ENCODE results near the gene RSBN1. TPM values are rescaled to one million over a fixed set of nuclear protein-coding genes. Genes with fewer than 3 reads are reported as not detected.
A peak's percentile ranks its signal among the peaks of the same experiment; 100 is the strongest.

RSBN1 gene
- total RNA-seq, 1 experiment from 2014 or later: 16.6 TPM

- Histone ChIP-seq H3K4me3 (replicated peaks in 1 of 2; ENCODE audit: low read depth in 1 of 2, low read length in 2 of 2) (peak overlapping the region; percentile 81 to 82; a peak in 3 of 4 replicates), H3K79me2 (ENCODE audit: insufficient read depth, low read length) (peaks cover 67% of the 10 kb centered on the region), H3K4me2 (ENCODE audit: low read length) (peak overlapping the region; percentile 78), H3K9me3 (ENCODE audit: control insufficient read depth in 1 of 2, insufficient read depth in 1 of 2, low read depth in 1 of 2, low read length in 2 of 2) (no peaks in the 10 kb centered on the region), H3K36me3 (ENCODE audit: control insufficient read depth in 1 of 2, insufficient read depth in 2 of 2, low read length in 2 of 2) (no peaks in the 10 kb centered on the region), H3K27ac (ENCODE audit: low read depth, low read length) (no peak overlapping the region), H2AFZ (ENCODE audit: low read depth, low read length, poor library complexity, severe bottlenecking) (no peak overlapping the region), H3K27me3 (ENCODE audit: insufficient read depth, low read length) (no peaks in the 10 kb centered on the region), H4K20me1 (ENCODE audit: insufficient read depth) (no peaks in the 10 kb centered on the region), H3K9ac (ENCODE audit: low read length) (no peak overlapping the region), H3K4me1 (ENCODE audit: control insufficient read depth in 1 of 2, insufficient read depth in 2 of 2, low read length in 2 of 2) (peaks cover 19 to 35% of the 10 kb centered on the region in 2 experiments), H3K9me2 (ENCODE audit: insufficient read depth) (no peaks in the 10 kb centered on the region)
- POLR2A ChIA-PET: no interaction called here
- DNase-seq (ENCODE audit: low read depth, low spot score) (no peak), ATAC-seq (no peak)
- RAD21 ChIA-PET (ENCODE audit: low non-redundant PET in 1 of 2, low total read pairs in 2 of 2, uncharacterized antibody in 2 of 2, unreplicated experiment in 2 of 2): no interaction called here
- CTCF ChIA-PET: no interaction called here
- TF ChIP-seq FOSL1 (IDR thresholded peaks at IDR 0.05; ENCODE audit: low read depth): no peak
- TF ChIP-seq, protein P1, sequence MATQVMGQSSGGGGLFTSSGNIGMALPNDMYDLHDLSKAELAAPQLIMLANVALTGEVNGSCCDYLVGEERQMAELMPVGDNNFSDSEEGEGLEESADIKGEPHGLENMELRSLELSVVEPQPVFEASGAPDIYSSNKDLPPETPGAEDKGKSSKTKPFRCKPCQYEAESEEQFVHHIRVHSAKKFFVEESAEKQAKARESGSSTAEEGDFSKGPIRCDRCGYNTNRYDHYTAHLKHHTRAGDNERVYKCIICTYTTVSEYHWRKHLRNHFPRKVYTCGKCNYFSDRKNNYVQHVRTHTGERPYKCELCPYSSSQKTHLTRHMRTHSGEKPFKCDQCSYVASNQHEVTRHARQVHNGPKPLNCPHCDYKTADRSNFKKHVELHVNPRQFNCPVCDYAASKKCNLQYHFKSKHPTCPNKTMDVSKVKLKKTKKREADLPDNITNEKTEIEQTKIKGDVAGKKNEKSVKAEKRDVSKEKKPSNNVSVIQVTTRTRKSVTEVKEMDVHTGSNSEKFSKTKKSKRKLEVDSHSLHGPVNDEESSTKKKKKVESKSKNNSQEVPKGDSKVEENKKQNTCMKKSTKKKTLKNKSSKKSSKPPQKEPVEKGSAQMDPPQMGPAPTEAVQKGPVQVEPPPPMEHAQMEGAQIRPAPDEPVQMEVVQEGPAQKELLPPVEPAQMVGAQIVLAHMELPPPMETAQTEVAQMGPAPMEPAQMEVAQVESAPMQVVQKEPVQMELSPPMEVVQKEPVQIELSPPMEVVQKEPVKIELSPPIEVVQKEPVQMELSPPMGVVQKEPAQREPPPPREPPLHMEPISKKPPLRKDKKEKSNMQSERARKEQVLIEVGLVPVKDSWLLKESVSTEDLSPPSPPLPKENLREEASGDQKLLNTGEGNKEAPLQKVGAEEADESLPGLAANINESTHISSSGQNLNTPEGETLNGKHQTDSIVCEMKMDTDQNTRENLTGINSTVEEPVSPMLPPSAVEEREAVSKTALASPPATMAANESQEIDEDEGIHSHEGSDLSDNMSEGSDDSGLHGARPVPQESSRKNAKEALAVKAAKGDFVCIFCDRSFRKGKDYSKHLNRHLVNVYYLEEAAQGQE (IDR thresholded peaks at IDR 0.05; ENCODE audit: low read depth): no peak
- no peak for TF ChIP-seq SRF (IDR thresholded peaks at IDR 0.05; ENCODE audit: low read depth)
- no peak for TF ChIP-seq JUND (IDR thresholded peaks at IDR 0.05)
- no peak for TF ChIP-seq POLR2A (IDR thresholded peaks at IDR 0.05; ENCODE audit: borderline replicate concordance, extremely low read depth, insufficient read depth, insufficient read length)
- TF ChIP-seq EZH2 (IDR thresholded peaks at IDR 0.05): no peak
- no peak for TF ChIP-seq EGR1 (IDR thresholded peaks at IDR 0.05; ENCODE audit: low read depth)
- TF ChIP-seq CTCF (IDR thresholded peaks at IDR 0.05 in 2 of 3, conservative IDR thresholded peaks at IDR 0.05 in 1 of 3; ENCODE audit: borderline replicate concordance in 1 of 3, insufficient read depth in 1 of 3, low read depth in 2 of 3, low read length in 2 of 3): no peak
- no peak for TF ChIP-seq RAD21 (IDR thresholded peaks at IDR 0.05; ENCODE audit: low read depth)
- TF ChIP-seq CBX3 (IDR thresholded peaks at IDR 0.05; ENCODE audit: low read depth): no peak
- TF ChIP-seq TCF7L2 (IDR thresholded peaks at IDR 0.05; ENCODE audit: borderline replicate concordance, extremely low read depth, insufficient read depth, insufficient read length): no peak
- no peak for TF ChIP-seq ZNF274 (IDR thresholded peaks at IDR 0.05; ENCODE audit: low read depth, low read length)
- BruUV-seq (replicated peaks): no TSS peak
- intact Hi-C loops (cut with micrococcal nuclease): no loop called here
Observed at GRCh38 chr1:113809670-113810602, 2.3 kb downstream of the RSBN1 start.
